Mammary epithelial cell (primary cell): Measurements from ENCODE around the gene GBE1.

Experiments
- EZH2 ChIP-seq: IDR thresholded peaks from 2 replicates; pipeline ENCODE4 v1.6.1; 2012; ENCODE audit warnings: low read length, inconsistent platforms, borderline replicate concordance
- TF ChIP-seq, protein P1 (sequence below), 2 donors: IDR thresholded peaks in 1 of 2; conservative IDR thresholded peaks in 1 of 2; 2 replicates each; pipeline ENCODE4 v1.5.1; 2011 to 2012; ENCODE audit warnings: inconsistent platforms in 2 of 2, low read length in 2 of 2, mild to moderate bottlenecking in 2 of 2, control low read depth in 1 of 2, low read depth in 1 of 2; ENCODE audit not compliant: insufficient read depth in 1 of 2; ENCODE audit errors: extremely low read depth in 1 of 2

GRCh38 chr3:81531846-81532245 lies 229.6 kb downstream of the GBE1 start:
- TF ChIP-seq, protein P1, sequence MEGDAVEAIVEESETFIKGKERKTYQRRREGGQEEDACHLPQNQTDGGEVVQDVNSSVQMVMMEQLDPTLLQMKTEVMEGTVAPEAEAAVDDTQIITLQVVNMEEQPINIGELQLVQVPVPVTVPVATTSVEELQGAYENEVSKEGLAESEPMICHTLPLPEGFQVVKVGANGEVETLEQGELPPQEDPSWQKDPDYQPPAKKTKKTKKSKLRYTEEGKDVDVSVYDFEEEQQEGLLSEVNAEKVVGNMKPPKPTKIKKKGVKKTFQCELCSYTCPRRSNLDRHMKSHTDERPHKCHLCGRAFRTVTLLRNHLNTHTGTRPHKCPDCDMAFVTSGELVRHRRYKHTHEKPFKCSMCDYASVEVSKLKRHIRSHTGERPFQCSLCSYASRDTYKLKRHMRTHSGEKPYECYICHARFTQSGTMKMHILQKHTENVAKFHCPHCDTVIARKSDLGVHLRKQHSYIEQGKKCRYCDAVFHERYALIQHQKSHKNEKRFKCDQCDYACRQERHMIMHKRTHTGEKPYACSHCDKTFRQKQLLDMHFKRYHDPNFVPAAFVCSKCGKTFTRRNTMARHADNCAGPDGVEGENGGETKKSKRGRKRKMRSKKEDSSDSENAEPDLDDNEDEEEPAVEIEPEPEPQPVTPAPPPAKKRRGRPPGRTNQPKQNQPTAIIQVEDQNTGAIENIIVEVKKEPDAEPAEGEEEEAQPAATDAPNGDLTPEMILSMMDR (conservative IDR thresholded peaks at IDR 0.05 in 1 of 2, IDR thresholded peaks at IDR 0.05 in 1 of 2; ENCODE audit: extremely low read depth in 1 of 2, insufficient read depth in 1 of 2, low read depth in 1 of 2, low read length in 2 of 2): no peak
- no peak for TF ChIP-seq EZH2
